ENCODE measurements around the gene DDI2.
"Not testable (repeated sequence)": the region's sequence is repeated elsewhere in the genome, so short reads cannot be mapped to it uniquely, and the experiment has no call there.

The DDI2 gene

GRCh38 chr1:15676688-15677661 is 59.7 kb downstream of the DDI2 start:
- no peak for DNase-seq (ENCODE audit: low read depth in 3 of 3, low spot score in 1 of 3)

GRCh38 chr1:15678578-15678977 is 61.3 kb downstream of the DDI2 start:
- DNase-seq (ENCODE audit: low read depth in 3 of 3, low spot score in 1 of 3) = no peak

GRCh38 chr1:15680131-15680530 is 62.9 kb downstream of the DDI2 start:
- no peak for DNase-seq (ENCODE audit: low read depth in 3 of 3, low spot score in 1 of 3)

- DNase-seq (ENCODE audit: low read depth in 3 of 3, low spot score in 1 of 3) = no peak
Observed at GRCh38 chr1:15680561-15681348, 63.5 kb downstream of the DDI2 start.

GRCh38 chr1:15681349-15682292 is 64.4 kb downstream of the DDI2 start:
- DNase-seq (ENCODE audit: low read depth in 3 of 3, low spot score in 1 of 3) = no peak

- DNase-seq (ENCODE audit: low read depth in 3 of 3, low spot score in 1 of 3) = no peak
Observed at GRCh38 chr1:15682936-15683341, 65.7 kb downstream of the DDI2 start.

- DNase-seq (ENCODE audit: low read depth in 3 of 3, low spot score in 1 of 3) = no peak
Observed at GRCh38 chr1:15683345-15684039, 66.2 kb downstream of the DDI2 start.

GRCh38 chr1:15684042-15684461 is 66.8 kb downstream of the DDI2 start, which contains the start of gene PLEKHM2:
Gene PLEKHM2, plus strand, starts transcription at chr1:15684320. Its CDS starts 239 bp downstream, at chr1:15684559.
- DNase-seq (ENCODE audit: low read depth in 3 of 3, low spot score in 1 of 3) = peak in 1 of 3 donors; percentile 30

- peak in 1 of 3 donors; percentile 25 for DNase-seq (ENCODE audit: low read depth in 3 of 3, low spot score in 1 of 3)
Observed at GRCh38 chr1:15684468-15685291, 67.4 kb downstream of the DDI2 start.

GRCh38 chr1:15685820-15686219 is 68.6 kb downstream of the DDI2 start:
- no peak for DNase-seq (ENCODE audit: low read depth in 3 of 3, low spot score in 1 of 3)

- DNase-seq (ENCODE audit: low read depth in 3 of 3, low spot score in 1 of 3) = no peak
Observed at GRCh38 chr1:15687446-15687845, 70.2 kb downstream of the DDI2 start.

GRCh38 chr1:15690317-15690716 is 73.1 kb downstream of the DDI2 start:
- no peak for DNase-seq (ENCODE audit: low read depth in 3 of 3, low spot score in 1 of 3)

- no peak for DNase-seq (ENCODE audit: low read depth in 3 of 3, low spot score in 1 of 3)
Observed at GRCh38 chr1:15691434-15692032, 74.3 kb downstream of the DDI2 start.

- no peak for DNase-seq (ENCODE audit: low read depth in 3 of 3, low spot score in 1 of 3)
Observed at GRCh38 chr1:15692121-15692682, 74.9 kb downstream of the DDI2 start.

GRCh38 chr1:15693371-15693770 is 76.1 kb downstream of the DDI2 start:
- DNase-seq (ENCODE audit: low read depth in 3 of 3, low spot score in 1 of 3) = no peak

GRCh38 chr1:15696956-15697521 is 79.8 kb downstream of the DDI2 start:
- DNase-seq (ENCODE audit: low read depth in 3 of 3, low spot score in 1 of 3) = peak in 1 of 3 donors; percentile 14

GRCh38 chr1:15698201-15698600 is 80.9 kb downstream of the DDI2 start:
- no peak for DNase-seq (ENCODE audit: low read depth in 3 of 3, low spot score in 1 of 3)

- DNase-seq (ENCODE audit: low read depth in 3 of 3, low spot score in 1 of 3) = not testable (repeated sequence)
Observed at GRCh38 chr1:15699321-15699720, 82.1 kb downstream of the DDI2 start.
